HG03442 (cell line): ENCODE measurements around the gene DCPS.
"Not testable (repeated sequence)": the region's sequence is repeated elsewhere in the genome, so short reads cannot be mapped to it uniquely, and the experiment has no call there.

Source experiments
- ATAC-seq: cut with Tn5 transposase; IDR thresholded peaks from one replicate; pipeline ENCODE4 v1.9.1; 2021; ENCODE audit warnings: mild to moderate bottlenecking, moderate library complexity; ENCODE audit not compliant: unreplicated experiment

DCPS gene

GRCh38 chr11:126284829-126285228 lies 19.0 kb upstream of the DCPS start:
- ATAC-seq = peak; percentile 47

DNA sequence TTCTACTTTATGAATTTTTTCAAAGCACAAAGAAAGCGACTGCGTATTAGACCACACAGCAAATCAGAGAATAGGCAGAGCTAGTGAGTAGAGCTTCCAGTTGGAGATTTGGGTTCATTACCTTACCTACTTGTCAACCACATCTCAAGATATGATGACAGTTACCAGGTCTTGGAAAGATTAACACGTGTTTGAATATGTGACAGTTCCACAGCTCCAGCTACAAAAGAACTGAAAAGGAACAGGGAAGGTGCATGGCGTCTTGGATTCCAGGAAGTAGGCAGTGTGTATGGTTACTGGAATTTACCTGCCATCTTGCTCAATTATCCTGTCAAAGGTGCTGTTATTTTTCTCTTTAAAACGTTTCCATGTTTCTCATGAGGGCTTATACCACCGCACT lies 15.6 kb upstream of the DCPS start:
- no peak for ATAC-seq

DNA sequence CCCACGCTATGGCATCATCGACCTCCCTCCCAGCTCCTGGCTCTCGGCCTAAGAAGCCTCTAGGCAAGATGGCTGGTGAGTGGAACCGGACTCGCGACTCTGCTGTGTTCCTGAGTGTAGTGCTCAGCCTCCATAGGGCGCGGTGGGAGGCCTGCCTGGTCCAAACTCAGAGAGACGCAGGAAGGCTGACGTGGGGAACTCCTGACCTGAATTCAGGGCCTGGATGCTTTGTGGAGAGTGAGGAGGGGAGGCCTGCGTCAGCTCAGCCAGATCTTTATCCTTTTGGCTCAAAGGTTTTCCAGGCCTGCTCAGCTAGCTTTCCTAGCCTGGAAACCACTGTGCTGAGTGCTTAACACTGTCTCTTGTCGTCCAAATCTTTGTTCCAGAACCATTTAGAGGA lies 13.0 kb upstream of the DCPS start:
- ATAC-seq = no peak

- ATAC-seq = peak; percentile 71
Measured at GRCh38 chr11:126293726-126294125, 10.1 kb upstream of the DCPS start.

DNA sequence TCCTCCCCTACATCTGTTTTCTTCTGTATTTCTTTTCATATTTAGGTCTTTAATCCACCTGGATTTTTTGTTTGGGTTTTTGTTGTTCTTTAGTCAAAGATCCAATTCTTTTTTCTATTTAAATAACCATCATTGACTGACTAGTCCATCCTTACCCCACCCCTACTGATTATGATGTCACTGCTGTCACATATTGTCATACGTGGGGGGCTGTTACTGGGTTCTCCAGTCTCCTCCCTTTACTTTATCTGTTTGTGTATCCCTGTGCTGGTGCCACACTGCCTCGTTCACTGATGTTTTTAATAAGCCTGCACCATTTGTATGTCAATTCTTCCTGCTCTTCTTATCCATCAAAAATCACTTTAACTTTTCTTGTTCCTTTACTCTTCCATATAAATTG lies 6.9 kb upstream of the DCPS start:
- no peak for ATAC-seq

DNA sequence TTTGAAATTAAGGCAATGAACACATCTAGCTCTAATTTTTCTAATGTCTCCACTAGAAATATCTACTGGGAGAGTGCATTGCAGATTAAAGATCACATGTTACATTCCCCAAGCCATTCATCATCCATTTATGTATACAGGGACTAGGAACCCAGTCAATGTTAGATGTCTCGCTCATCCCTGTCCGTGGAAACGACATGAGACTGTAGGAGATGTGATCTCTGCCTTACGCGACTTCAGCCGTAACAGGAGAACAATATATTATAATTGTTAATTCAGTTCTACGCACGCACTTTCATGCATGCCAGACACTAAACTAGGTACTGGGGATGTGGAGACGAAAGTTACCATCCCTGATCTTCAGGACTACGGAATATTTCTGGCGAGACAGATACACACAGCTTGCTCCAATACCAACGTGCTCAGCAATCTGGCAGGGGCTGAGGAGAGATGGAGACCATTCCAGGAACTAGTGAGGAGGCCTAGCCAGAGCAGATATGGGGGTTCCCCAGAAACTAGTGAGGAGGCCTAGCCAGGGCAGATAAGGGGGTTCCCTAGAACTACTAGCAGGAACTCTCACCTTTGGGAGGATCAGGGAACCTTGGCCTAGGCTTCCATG lies 706 bp downstream of the DCPS start:
- ATAC-seq = no peak

- peak; percentile 53 for ATAC-seq
Measured at GRCh38 chr11:126305699-126306098, 1.8 kb downstream of the DCPS start.

DNA sequence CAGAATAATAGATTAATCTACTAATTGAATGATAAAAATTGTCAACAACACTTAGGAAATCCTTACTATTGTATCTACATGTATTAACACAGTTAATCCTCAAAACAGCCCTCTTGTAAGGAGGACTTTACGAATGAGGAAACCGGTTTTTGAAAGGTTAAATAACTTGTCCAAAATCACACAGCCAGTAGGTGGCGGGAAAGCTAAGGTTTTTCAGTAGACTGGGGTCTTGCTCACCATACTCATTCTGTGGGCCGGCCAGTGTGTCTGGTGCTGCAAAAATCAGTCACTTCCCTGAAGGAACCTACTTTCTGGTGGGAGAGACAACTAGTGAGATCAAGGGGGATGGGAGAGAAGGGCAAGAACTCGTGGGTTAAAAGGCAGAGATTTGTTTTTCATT lies 3.8 kb downstream of the DCPS start:
- ATAC-seq = no peak

DNA sequence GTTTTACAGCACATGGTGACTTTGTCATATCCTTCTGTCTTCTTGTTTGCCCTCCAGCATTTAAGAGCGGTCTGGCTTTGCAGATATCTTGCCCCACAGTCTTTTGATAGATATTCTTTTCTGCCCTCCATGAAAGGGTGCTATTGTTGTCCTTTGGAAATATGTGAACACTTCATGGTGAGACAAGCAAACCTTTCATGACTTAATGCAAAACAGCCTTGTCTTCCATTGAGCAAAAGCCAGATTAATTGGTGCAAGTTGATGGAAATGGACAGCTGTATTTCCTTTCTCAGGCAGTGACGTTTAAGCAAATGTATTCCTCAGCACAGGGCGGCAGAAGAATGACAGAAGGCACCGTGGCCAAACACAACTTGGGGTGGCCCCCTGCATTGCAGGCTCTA lies 4.4 kb downstream of the DCPS start:
- no peak for ATAC-seq

- not testable (repeated sequence) for ATAC-seq
Measured at GRCh38 chr11:126308771-126309170, 4.9 kb downstream of the DCPS start.

GRCh38 chr11:126310200-126310991 lies 6.5 kb downstream of the DCPS start:
- no peak for ATAC-seq

DNA sequence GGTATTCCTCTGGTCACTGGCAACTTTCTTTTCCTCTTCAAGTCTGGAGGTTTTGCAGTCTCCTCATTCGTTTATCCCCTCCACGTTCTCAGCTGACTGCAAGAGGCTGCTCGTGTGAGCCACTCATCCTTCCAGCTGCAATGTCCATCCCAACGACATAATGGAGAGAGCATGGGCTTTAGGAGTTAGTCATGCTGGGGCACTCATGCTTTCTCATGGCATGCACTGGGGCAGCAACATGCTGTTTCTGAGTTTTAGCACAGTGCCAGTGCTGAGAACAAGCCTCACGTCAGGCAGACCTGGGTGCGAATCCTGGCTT lies 7.1 kb downstream of the DCPS start:
- ATAC-seq = no peak

DNA sequence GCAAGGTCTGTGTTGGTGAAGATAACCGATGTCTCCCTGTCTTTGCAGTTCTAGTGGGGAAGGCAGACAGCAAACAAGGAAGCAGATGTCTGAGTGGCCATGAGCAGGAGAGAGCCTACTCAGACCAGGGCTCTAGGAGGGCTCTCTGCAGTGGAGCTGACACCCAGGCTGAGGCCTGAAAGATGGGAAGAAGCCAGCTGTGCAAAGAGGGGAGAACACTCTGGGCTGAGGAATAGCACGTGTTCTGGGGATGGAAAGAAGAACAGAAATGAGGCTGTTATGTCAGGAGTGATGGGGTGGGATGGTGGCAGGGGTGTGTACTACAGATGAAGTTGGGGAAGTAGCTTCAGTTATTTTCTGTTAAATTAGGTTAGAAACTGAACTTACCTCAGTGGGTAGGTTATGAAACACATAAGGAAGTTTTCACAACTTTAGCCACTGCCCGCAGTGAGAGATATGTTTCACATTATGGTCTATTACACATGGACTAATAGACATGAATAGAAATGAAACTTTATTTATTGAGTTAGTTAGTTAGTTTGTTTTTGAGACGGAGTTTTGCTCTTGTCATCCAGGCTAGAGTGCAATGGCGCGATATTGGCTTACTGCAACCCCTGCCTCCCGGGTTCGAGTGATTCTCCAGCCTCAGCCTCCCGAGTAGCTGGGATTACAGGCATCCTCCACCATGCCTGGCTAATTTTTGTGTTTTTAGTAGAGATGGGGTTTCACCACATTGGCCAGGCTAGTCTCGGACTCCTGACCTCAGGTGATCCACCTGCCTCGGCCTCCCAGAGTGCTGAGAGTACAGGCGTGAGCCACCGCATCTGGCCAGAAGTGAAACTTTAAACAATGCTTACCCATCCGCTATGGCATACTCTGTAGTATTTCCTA lies 7.8 kb downstream of the DCPS start:
- ATAC-seq = peak; percentile 77

DNA sequence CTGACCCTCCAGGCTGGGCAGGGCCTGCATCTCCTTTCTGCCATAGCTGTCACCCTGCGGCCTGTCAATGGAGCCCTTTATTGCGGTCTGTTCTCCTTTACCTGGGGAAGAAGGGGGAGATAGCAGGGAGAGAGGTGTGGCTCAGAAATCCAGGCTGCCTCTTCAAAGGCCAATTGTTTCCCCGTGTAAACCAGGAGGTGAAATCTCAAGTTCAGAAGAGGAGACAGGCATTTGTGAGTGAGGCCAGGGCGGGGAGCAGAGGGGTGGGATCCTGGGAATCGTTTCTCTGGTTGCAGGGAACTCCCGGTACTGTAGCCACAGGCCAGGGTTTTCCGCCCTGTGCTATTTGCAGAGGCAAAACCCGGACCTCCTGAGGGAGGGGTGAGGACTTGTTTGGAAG lies 9.1 kb downstream of the DCPS start:
- no peak for ATAC-seq

DNA sequence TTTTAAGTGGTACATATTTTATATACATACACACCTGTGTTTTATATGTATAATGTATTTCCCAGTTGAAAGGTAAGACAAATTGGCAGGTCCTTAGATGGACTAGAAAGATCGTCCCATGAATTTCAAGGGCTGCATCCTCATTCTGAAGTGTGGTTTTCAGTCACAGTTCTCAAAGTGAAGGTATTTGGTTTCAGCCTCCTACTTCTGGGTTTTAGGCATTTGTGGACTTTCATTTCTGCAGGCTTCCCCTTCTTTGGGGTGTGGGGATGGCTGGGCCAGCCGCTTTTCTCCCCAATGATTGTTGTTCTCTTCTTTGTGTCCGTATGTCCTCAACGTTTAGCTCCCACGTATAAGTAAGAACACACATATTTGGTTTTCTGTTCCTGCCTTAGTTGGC lies 10.0 kb downstream of the DCPS start:
- no peak for ATAC-seq

- no peak for ATAC-seq
Measured at GRCh38 chr11:126317432-126317755, 13.5 kb downstream of the DCPS start.

GRCh38 chr11:126317756-126318573 lies 14.1 kb downstream of the DCPS start:
- ATAC-seq = peak; percentile 56

- ATAC-seq = peak; percentile 83
Measured at GRCh38 chr11:126318574-126319373, 14.9 kb downstream of the DCPS start.

- no peak for ATAC-seq
Measured at GRCh38 chr11:126319374-126319740, 15.5 kb downstream of the DCPS start.

GRCh38 chr11:126322996-126323395 lies 19.1 kb downstream of the DCPS start:
- ATAC-seq = no peak
